HepG2 (cell line): ENCODE data around the gene ARHGAP12. TPM values are rescaled to one million over a fixed set of nuclear protein-coding genes. Genes with fewer than 3 reads are reported as not detected.
A peak's percentile ranks its signal among the peaks of the same experiment; 100 is the strongest.

Experiments used
- BCLAF1 ChIP-seq: fragments of 450-650 bp; IDR thresholded peaks from 2 replicates; pipeline ENCODE4 v1.6.1; 2017; ENCODE audit warnings: mild to moderate bottlenecking
- DNMT3B ChIP-seq: conservative IDR thresholded peaks from 2 replicates; pipeline ENCODE4 v1.6.1; 2016; ENCODE audit warnings: missing biosample characterization, control low read depth
- HDAC2 ChIP-seq: sonication (generic); formaldehyde crosslinking; IDR thresholded peaks from 2 replicates; pipeline ENCODE4 v1.4.0; 2020; ENCODE audit warnings: missing genetic modification reagents
- KMT2A ChIP-seq: sonication (generic); formaldehyde crosslinking; IDR thresholded peaks from 2 replicates; pipeline ENCODE4 v1.4.0; 2020; ENCODE audit warnings: missing genetic modification reagents
- MAFG ChIP-seq: sonication (generic); formaldehyde crosslinking; IDR thresholded peaks from 2 replicates; pipeline ENCODE4 v1.5.1; 2020; ENCODE audit warnings: mild to moderate bottlenecking, missing genetic modification reagents
- XBP1 ChIP-seq: sonication (generic); formaldehyde crosslinking; IDR thresholded peaks from 2 replicates; pipeline ENCODE4 v1.5.0; 2020; ENCODE audit warnings: missing genetic modification reagents
- ZBTB49 ChIP-seq: sonication (generic); formaldehyde crosslinking; IDR thresholded peaks from 2 replicates; pipeline ENCODE4 v1.4.0; 2020; ENCODE audit warnings: missing genetic modification reagents, borderline replicate concordance
- ZMYM3 ChIP-seq: sonication (generic); formaldehyde crosslinking; IDR thresholded peaks from 2 replicates; pipeline ENCODE4 v1.5.1; 2020; ENCODE audit warnings: mild to moderate bottlenecking, missing genetic modification reagents
- ZNF124 ChIP-seq: sonication (generic); formaldehyde crosslinking; IDR thresholded peaks from 2 replicates; pipeline ENCODE4 v1.4.0; 2020; ENCODE audit warnings: missing genetic modification reagents
- ZNF33B ChIP-seq: sonication (generic); formaldehyde crosslinking; IDR thresholded peaks from 2 replicates; pipeline ENCODE4 v1.5.1; 2020; ENCODE audit warnings: mild to moderate bottlenecking, missing genetic modification reagents
- ZNF546 ChIP-seq: sonication (generic); formaldehyde crosslinking; conservative IDR thresholded peaks from 2 replicates; pipeline ENCODE4 v1.8.1; 2023; ENCODE audit warnings: mild to moderate bottlenecking, missing genetic modification reagents
- ZNF562 ChIP-seq: sonication (generic); formaldehyde crosslinking; IDR thresholded peaks from 2 replicates; pipeline ENCODE4 v1.8.0; 2022; ENCODE audit warnings: missing genetic modification reagents, borderline replicate concordance
- ZNF614 ChIP-seq: IDR thresholded peaks from 2 replicates; pipeline ENCODE4 v1.6.1; 2018; ENCODE audit warnings: missing biosample characterization, missing genetic modification reagents, inconsistent platforms, borderline replicate concordance
- ZNF670 ChIP-seq: sonication (generic); formaldehyde crosslinking; IDR thresholded peaks from 2 replicates; pipeline ENCODE4 v1.8.0; 2022; ENCODE audit warnings: mild to moderate bottlenecking, missing genetic modification reagents, borderline replicate concordance
- ZNF773 ChIP-seq: sonication (generic); formaldehyde crosslinking; IDR thresholded peaks from 2 replicates; pipeline ENCODE4 v1.4.0; 2020; ENCODE audit warnings: missing genetic modification reagents, borderline replicate concordance
- ZNF780A ChIP-seq: sonication (generic); formaldehyde crosslinking; IDR thresholded peaks from 2 replicates; pipeline ENCODE4 v1.8.0; 2022; ENCODE audit warnings: mild to moderate bottlenecking, missing genetic modification reagents, moderate library complexity
- ZNF790 ChIP-seq: sonication (generic); formaldehyde crosslinking; IDR thresholded peaks from 2 replicates; pipeline ENCODE4 v1.8.0; 2022; ENCODE audit warnings: missing genetic modification reagents, mild to moderate bottlenecking, borderline replicate concordance
- ZNF878 ChIP-seq: sonication (generic); formaldehyde crosslinking; IDR thresholded peaks from 2 replicates; pipeline ENCODE4 v1.8.1; 2023; ENCODE audit warnings: mild to moderate bottlenecking, missing genetic modification reagents, moderate library complexity
- ZSCAN29 ChIP-seq: sonication (generic); formaldehyde crosslinking; conservative IDR thresholded peaks from 2 replicates; pipeline ENCODE4 v1.4.0; 2020; ENCODE audit warnings: mild to moderate bottlenecking, missing genetic modification reagents
- polyA plus RNA-seq, 8 experiments: library from polyadenylated mRNA; depleted of rRNA in 3 of 8; stranded (reverse) in 7 of 8; unstranded in 1 of 8; fragments of >200 nt; fragmentation: Illumina TruSeq in 4 of 8; extraction: Trizol in 4 of 8; gene quantifications; 2 replicates each; pipeline versions ENCODE4 v1.2.1 to v1.2.3, GENCODE V29; 2011 to 2016; ENCODE audit warnings: low read depth in 4 of 8, missing spikeins in 1 of 8, mixed read lengths in 1 of 8; ENCODE audit not compliant: insufficient read depth in 1 of 8
- total RNA-seq, 5 experiments: library from RNA; depleted of rRNA; stranded (reverse); fragments of >200 nt; fragmentation: Illumina TruSeq; extraction: Trizol; gene quantifications; 2 replicates each; pipeline ENCODE4 v1.2.3, GENCODE V29; 2016; ENCODE audit warnings: low read depth in 1 of 5
- TF ChIP-seq, protein P1 (sequence below): IDR thresholded peaks from 2 replicates; pipeline ENCODE4 v1.6.1; 2016; ENCODE audit warnings: low read depth
- TF ChIP-seq, protein P2 (sequence below): sonication (generic); formaldehyde crosslinking; IDR thresholded peaks from 2 replicates; pipeline ENCODE4 v1.5.0; 2020; ENCODE audit warnings: missing genetic modification reagents

ARHGAP12 gene
- total and polyA plus RNA-seq, 2 of the 13 experiments (the other 11 are each of a cell fraction or from before 2014, with no cell fraction given), result 25.0 to 54.6 TPM

GRCh38 chr10:31929261-31930022 is 811 bp upstream of the ARHGAP12 start (continued):
- no peak for TF ChIP-seq ZBTB49 (CRISPR knock-in tag)
- no peak for TF ChIP-seq ZNF878 (CRISPR knock-in tag)
- TF ChIP-seq, protein P1, sequence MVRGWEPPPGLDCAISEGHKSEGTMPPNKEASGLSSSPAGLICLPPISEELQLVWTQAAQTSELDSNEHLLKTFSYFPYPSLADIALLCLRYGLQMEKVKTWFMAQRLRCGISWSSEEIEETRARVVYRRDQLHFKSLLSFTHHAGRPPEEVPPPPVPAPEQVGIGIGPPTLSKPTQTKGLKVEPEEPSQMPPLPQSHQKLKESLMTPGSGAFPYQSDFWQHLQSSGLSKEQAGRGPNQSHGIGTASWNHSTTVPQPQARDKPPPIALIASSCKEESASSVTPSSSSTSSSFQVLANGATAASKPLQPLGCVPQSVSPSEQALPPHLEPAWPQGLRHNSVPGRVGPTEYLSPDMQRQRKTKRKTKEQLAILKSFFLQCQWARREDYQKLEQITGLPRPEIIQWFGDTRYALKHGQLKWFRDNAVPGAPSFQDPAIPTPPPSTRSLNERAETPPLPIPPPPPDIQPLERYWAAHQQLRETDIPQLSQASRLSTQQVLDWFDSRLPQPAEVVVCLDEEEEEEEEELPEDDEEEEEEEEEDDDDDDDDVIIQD (CRISPR knock-in tag), result peak; percentile 30; the same call in 1 of the 2 replicates
- TF ChIP-seq BCLAF1, result no peak
- TF ChIP-seq ZSCAN29 (CRISPR knock-in tag), result 0 out of 2 replicates have a peak, but pooled peaks have one; percentile 35
- TF ChIP-seq XBP1 (CRISPR knock-in tag), result no peak
- no peak for TF ChIP-seq ZNF773
- no peak for TF ChIP-seq ZNF780A (CRISPR knock-in tag)
- TF ChIP-seq ZNF614 (CRISPR knock-in tag), result no peak
- peak; percentile 69 for TF ChIP-seq KMT2A (CRISPR knock-in tag)
- TF ChIP-seq ZNF124 (CRISPR knock-in tag), result no peak
- TF ChIP-seq MAFG (CRISPR knock-in tag), result no peak
- no peak for TF ChIP-seq ZNF670 (CRISPR knock-in tag)
- no peak for TF ChIP-seq ZNF562
- peak; percentile 38; the same call in 1 of the 2 replicates for TF ChIP-seq HDAC2 (CRISPR knock-in tag)
- no peak for TF ChIP-seq ZNF33B (CRISPR knock-in tag)
- TF ChIP-seq ZNF790 (CRISPR knock-in tag), result no peak
- TF ChIP-seq, protein P2, sequence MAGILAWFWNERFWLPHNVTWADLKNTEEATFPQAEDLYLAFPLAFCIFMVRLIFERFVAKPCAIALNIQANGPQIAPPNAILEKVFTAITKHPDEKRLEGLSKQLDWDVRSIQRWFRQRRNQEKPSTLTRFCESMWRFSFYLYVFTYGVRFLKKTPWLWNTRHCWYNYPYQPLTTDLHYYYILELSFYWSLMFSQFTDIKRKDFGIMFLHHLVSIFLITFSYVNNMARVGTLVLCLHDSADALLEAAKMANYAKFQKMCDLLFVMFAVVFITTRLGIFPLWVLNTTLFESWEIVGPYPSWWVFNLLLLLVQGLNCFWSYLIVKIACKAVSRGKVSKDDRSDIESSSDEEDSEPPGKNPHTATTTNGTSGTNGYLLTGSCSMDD, result no peak
- no peak for TF ChIP-seq ZNF546 (CRISPR knock-in tag)
- TF ChIP-seq DNMT3B (CRISPR knock-in tag), result no peak
- TF ChIP-seq ZMYM3, result no peak
